Left ventricle myocardium inferior (tissue), 1 donor: ENCODE measurements around the gene SEC61B. TPM values are rescaled to one million over a fixed set of nuclear protein-coding genes. Genes with fewer than 3 reads are reported as not detected.
"Not testable (repeated sequence)": the region's sequence is repeated elsewhere in the genome, so short reads cannot be mapped to it uniquely, and the experiment has no call there.

ENCODE experiments used
- DNase-seq: peaks from one replicate; pipeline ENCODE4 v3.0.0-alpha.2; 2020
- H3K27ac ChIP-seq: fragments of 200-600 bp; replicated peaks from 2 replicates; pipeline ENCODE4 v1.8.0; 2021
- H3K27me3 ChIP-seq: fragments of 200-600 bp; 2 replicates; pipeline ENCODE4 v1.8.0; 2021; ENCODE audit warnings: low read depth
- H3K36me3 ChIP-seq: fragments of 200-600 bp; 2 replicates; pipeline ENCODE4 v1.8.0; 2021
- H3K4me1 ChIP-seq: fragments of 200-600 bp; 2 replicates; pipeline ENCODE4 v1.8.0; 2021
- H3K4me3 ChIP-seq: fragments of 200-600 bp; 2 replicates; pipeline ENCODE4 v1.8.0; 2021; ENCODE audit warnings: mild to moderate bottlenecking, moderate library complexity
- H3K9me3 ChIP-seq: fragments of 200-600 bp; replicated peaks from 2 replicates; pipeline ENCODE4 v1.8.0; 2021
- CTCF ChIP-seq: fragments of 200-600 bp; IDR thresholded peaks from 2 replicates; pipeline ENCODE4 v1.8.0; 2021; ENCODE audit warnings: antibody characterized with exemption, mild to moderate bottlenecking, borderline replicate concordance
- intact Hi-C: fragments of 100-400 bp; cut with micrococcal nuclease; formaldehyde crosslinking; loops from one replicate; pipeline ENCODE4 v1.11.0; 2022
- total RNA-seq: library from RNA; stranded (reverse); fragmentation: NEBNext Ultra II Directional; extraction: Animal tissue kit (Norgen Biotek cat#: 25700); gene quantifications from one replicate; pipeline ENCODE4 v1.2.1, GENCODE V29; 2021
- donor health status: DM: no; HTN: yes; CAD: no; lungs with severe emphysema.

SEC61B gene
- total RNA-seq, 1 donor from 2014 or later: 39.8 TPM

DNA sequence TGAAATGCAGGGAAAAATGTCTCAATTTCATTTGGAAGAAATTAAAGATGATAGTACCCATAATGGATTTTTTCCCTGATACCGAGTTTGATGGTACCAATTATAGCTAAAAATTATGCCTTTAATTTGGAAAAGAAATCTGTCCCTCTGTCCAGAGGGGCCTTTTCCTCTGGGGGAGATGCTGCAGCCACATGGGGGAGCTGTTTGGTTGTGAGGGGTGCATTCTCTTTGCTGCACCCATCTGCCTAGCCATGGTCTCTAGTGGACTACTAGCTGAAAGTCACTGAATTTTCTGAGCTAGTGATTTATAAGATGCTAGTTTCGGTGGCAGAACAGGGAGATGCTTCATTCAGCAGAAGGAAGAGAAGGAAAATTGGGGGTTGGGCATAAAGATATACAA, 9.6 kb downstream of the SEC61B start:
- Histone ChIP-seq H3K27me3 (no peaks in the 10 kb centered on the region), H3K4me3 (no peak overlapping the region), H3K27ac (no peak overlapping the region), H3K9me3 (no peaks in the 10 kb centered on the region), H3K4me1 (peaks cover 22% of the 10 kb centered on the region), H3K36me3 (peaks cover 68% of the 10 kb centered on the region)
- TF ChIP-seq CTCF: peak; percentile 63
- no peak for DNase-seq
- intact Hi-C loops: no loop called here

- H3K36me3 ChIP-seq: peaks cover 43% of the 10 kb centered on the region
- peak overlapping the region; percentile 33 for H3K27ac ChIP-seq
- no peaks in the 10 kb centered on the region for H3K27me3 ChIP-seq
- H3K4me1 ChIP-seq: peaks cover 30% of the 10 kb centered on the region
- intact Hi-C loops: no loop called here
- H3K9me3 ChIP-seq: no peaks in the 10 kb centered on the region
- H3K4me3 ChIP-seq: no peak overlapping the region
- DNase-seq: no peak
- no peak for TF ChIP-seq CTCF
Observed at GRCh38 chr9:99234618-99235017, 12.5 kb downstream of the SEC61B start.

- H3K9me3 ChIP-seq: no peaks in the 10 kb centered on the region
- H3K4me1 ChIP-seq: peaks cover 34% of the 10 kb centered on the region
- H3K36me3 ChIP-seq: peaks cover 39% of the 10 kb centered on the region
- H3K27ac ChIP-seq: peak overlapping the region; percentile 33
- TF ChIP-seq CTCF: no peak
- no peak for DNase-seq
- no peak overlapping the region for H3K4me3 ChIP-seq
- intact Hi-C loops: no loop called here
- no peaks in the 10 kb centered on the region for H3K27me3 ChIP-seq
Observed at GRCh38 chr9:99235069-99235468, 13.0 kb downstream of the SEC61B start.

DNA sequence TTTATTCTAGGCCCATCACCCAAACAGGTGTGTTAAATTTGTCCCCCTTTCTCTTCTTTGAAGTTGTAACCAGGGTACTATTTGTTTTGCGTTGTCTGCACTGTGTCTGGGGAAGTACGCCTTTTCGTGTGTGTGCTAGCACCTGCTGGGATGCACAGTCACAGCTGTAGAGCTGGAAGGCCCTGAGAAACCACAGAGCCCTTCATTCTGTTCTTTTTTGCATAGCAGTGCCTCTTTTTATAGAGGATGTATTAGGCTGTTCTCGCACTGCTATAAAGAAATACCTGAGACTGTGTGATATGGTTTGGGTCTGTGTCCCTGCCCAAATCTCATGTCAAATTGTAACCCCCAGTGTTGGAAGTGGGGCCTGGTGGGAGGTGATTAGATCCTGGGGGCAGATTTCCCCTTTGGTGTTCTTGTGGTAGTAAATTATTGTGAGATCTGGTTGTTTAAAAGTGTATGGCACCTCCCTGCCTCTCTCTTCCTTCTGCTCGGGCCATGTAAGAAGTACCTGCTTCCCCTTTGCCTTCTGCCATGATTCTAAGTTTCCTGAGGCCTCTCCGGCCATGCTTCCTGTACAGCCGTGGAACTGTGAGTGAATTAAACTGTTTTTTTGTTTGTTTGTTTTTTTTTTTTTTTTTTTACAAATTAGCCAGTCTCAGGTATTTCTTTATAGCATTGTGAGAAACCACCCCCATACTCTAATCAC, 14.0 kb downstream of the SEC61B start:
- peaks cover 43% of the 10 kb centered on the region for H3K4me1 ChIP-seq
- no peak overlapping the region for H3K27ac ChIP-seq
- no peak for TF ChIP-seq CTCF
- intact Hi-C loops: no loop called here
- H3K9me3 ChIP-seq: no peaks in the 10 kb centered on the region
- H3K4me3 ChIP-seq: no peak overlapping the region
- peaks cover 28% of the 10 kb centered on the region for H3K36me3 ChIP-seq
- DNase-seq: no peak
- no peaks in the 10 kb centered on the region for H3K27me3 ChIP-seq

GRCh38 chr9:99237356-99237755, 15.3 kb downstream of the SEC61B start:
- H3K36me3 ChIP-seq: peaks cover 16% of the 10 kb centered on the region
- TF ChIP-seq CTCF: no peak
- H3K4me3 ChIP-seq: no peak overlapping the region
- no peaks in the 10 kb centered on the region for H3K27me3 ChIP-seq
- H3K4me1 ChIP-seq: peaks cover 45% of the 10 kb centered on the region
- intact Hi-C loops: no loop called here
- H3K9me3 ChIP-seq: no peaks in the 10 kb centered on the region
- H3K27ac ChIP-seq: no peak overlapping the region
- DNase-seq: no peak

- intact Hi-C loops, H3K27me3 ChIP-seq, H3K4me3 ChIP-seq, DNase-seq, H3K27ac ChIP-seq, H3K9me3 ChIP-seq: not testable (repeated sequence)
- H3K4me1 ChIP-seq: peaks cover 45% of the 10 kb centered on the region
- H3K36me3 ChIP-seq: peaks cover 11% of the 10 kb centered on the region
Observed at GRCh38 chr9:99237849-99238248, 15.8 kb downstream of the SEC61B start.
